HCT116 (cell line): ENCODE measurements around the gene RNH1. TPM values are rescaled to one million over a fixed set of nuclear protein-coding genes. Genes with fewer than 3 reads are reported as not detected.

Source experiments
- ATAC-seq: fragments of 200-7000 bp; cut with Tn5 transposase; 2 replicates; pipeline ENCODE4 v1.9.1; 2020; ENCODE audit warnings: mild to moderate bottlenecking, moderate library complexity
- BruUV-seq: library from RNA; stranded (reverse); fragments of 400-500 nt; replicated peaks from 2 replicates; lab custom pipeline; 2021; lab: Mats Ljungman, UMichigan
- CTCF ChIA-PET: fragments of 300-600 bp; sonication (Branson Sonifier 250); formaldehyde crosslinking; loops from one replicate; lab custom pipeline; 2021; ENCODE audit warnings: antibody characterized with exemption; lab: Charles Lee
- POLR2A ChIA-PET: fragments of 300-600, 350-600 bp; sonication (Branson Sonifier 250); formaldehyde crosslinking; loops from one replicate; lab custom pipeline; 2021; ENCODE audit warnings: antibody characterized with exemption; lab: Charles Lee
- RAD21 ChIA-PET, 2 experiments: fragments of 300-600 bp; sonication (Branson Sonifier 250); formaldehyde crosslinking; loops; one replicate each; lab custom pipeline; 2023; ENCODE audit warnings: low total read pairs in 2 of 2; ENCODE audit not compliant: uncharacterized antibody in 2 of 2, unreplicated experiment in 2 of 2, low non-redundant PET in 1 of 2; lab: Charles Lee
- DNase-seq: peaks from one replicate; pipeline ENCODE4 v3.0.0-alpha.2; 2010; ENCODE audit warnings: low read depth, low spot score
- H2AFZ ChIP-seq: fragments of 200-600 bp; shearing (Covaris generic), sonication (generic); 2 replicates; pipeline ENCODE4 v1.6.1; 2017; ENCODE audit warnings: low read depth, mixed run types, mixed read lengths, antibody characterized with exemption, low read length; ENCODE audit not compliant: poor library complexity, severe bottlenecking
- H3K27ac ChIP-seq: 2 replicates; pipeline ENCODE4 v1.5.1; 2012; ENCODE audit warnings: low read depth, low read length
- H3K27me3 ChIP-seq: fragments of 200-600 bp; sonication (generic); 2 replicates; pipeline ENCODE4 v1.6.1; 2016; ENCODE audit warnings: mixed run types, low read length, mixed read lengths; ENCODE audit not compliant: insufficient read depth
- H3K36me3 ChIP-seq, 2 experiments: fragments of 200-500 bp in 1 of 2; fragments of 200-600 bp in 1 of 2; sonication (Bioruptor generic) in 1 of 2; sonication (generic) in 1 of 2; 2 replicates each; pipeline versions ENCODE4 v1.5.1 to v1.6.1; 2014 to 2016; ENCODE audit warnings: low read length in 2 of 2, inconsistent platforms in 1 of 2, mixed read lengths in 1 of 2, mixed run types in 1 of 2; ENCODE audit not compliant: insufficient read depth in 2 of 2, control insufficient read depth in 1 of 2
- H3K4me1 ChIP-seq, 2 experiments: fragments of 200-600 bp in 1 of 2; sonication (generic) in 1 of 2; 2 replicates each; pipeline versions ENCODE4 v1.5.1 to v1.6.1; 2012 to 2017; ENCODE audit warnings: low read length in 2 of 2, inconsistent platforms in 1 of 2, mild to moderate bottlenecking in 1 of 2, mixed read lengths in 1 of 2, mixed run types in 1 of 2, moderate library complexity in 1 of 2; ENCODE audit not compliant: insufficient read depth in 2 of 2, control insufficient read depth in 1 of 2
- H3K4me2 ChIP-seq: fragments of 200-600 bp; sonication (generic); 2 replicates; pipeline ENCODE4 v1.6.1; 2017; ENCODE audit warnings: mixed run types, low read length, mixed read lengths
- H3K4me3 ChIP-seq, 2 experiments: fragments of 200-600 bp in 1 of 2; sonication (generic) in 1 of 2; replicated peaks in 1 of 2; 2 replicates each; pipeline ENCODE4 v1.5.1; 2011 to 2016; ENCODE audit warnings: low read length in 2 of 2, control low read depth in 1 of 2, low read depth in 1 of 2, mild to moderate bottlenecking in 1 of 2, mixed read lengths in 1 of 2, mixed run types in 1 of 2
- H3K79me2 ChIP-seq: fragments of 200-600 bp; sonication (generic); 2 replicates; pipeline ENCODE4 v1.6.1; 2017; ENCODE audit warnings: mild to moderate bottlenecking, mixed run types, low read length, moderate library complexity, mixed read lengths; ENCODE audit not compliant: insufficient read depth
- H3K9ac ChIP-seq: fragments of 200-600 bp; sonication (generic); 2 replicates; pipeline ENCODE4 v1.6.1; 2016; ENCODE audit warnings: low read length, mixed read lengths
- H3K9me2 ChIP-seq: fragments of 200-600 bp; sonication (generic), shearing (Covaris generic); 2 replicates; pipeline ENCODE4 v1.6.1; 2017; ENCODE audit warnings: mixed run types, mild to moderate bottlenecking, moderate library complexity; ENCODE audit not compliant: insufficient read depth
- H3K9me3 ChIP-seq, 2 experiments: fragments of 200-500 bp in 1 of 2; fragments of 200-600 bp in 1 of 2; sonication (Bioruptor generic) in 1 of 2; sonication (generic) in 1 of 2; 2 replicates each; pipeline ENCODE4 v1.6.1; 2014 to 2017; ENCODE audit warnings: low read length in 2 of 2, mixed read lengths in 2 of 2, inconsistent platforms in 1 of 2, low read depth in 1 of 2, mild to moderate bottlenecking in 1 of 2, mixed run types in 1 of 2, moderate library complexity in 1 of 2; ENCODE audit not compliant: control insufficient read depth in 1 of 2, insufficient read depth in 1 of 2
- H4K20me1 ChIP-seq: fragments of 200-600 bp; sonication (generic), shearing (Covaris generic); 2 replicates; pipeline ENCODE4 v1.6.1; 2017; ENCODE audit warnings: mixed run types, mild to moderate bottlenecking, moderate library complexity; ENCODE audit not compliant: insufficient read depth
- ATF3 ChIP-seq: IDR thresholded peaks from 2 replicates; pipeline ENCODE4 v1.6.1; 2012
- CBX3 ChIP-seq: IDR thresholded peaks from 2 replicates; pipeline ENCODE4 v1.6.1; 2012; ENCODE audit warnings: low read depth
- SP1 ChIP-seq: IDR thresholded peaks from 2 replicates; pipeline ENCODE4 v1.6.1; 2012; ENCODE audit warnings: low read depth
- TCF7L2 ChIP-seq: IDR thresholded peaks from 2 replicates; pipeline ENCODE4 v1.7.0; 2011; ENCODE audit warnings: borderline replicate concordance, inconsistent platforms; ENCODE audit not compliant: insufficient read depth, insufficient read length; ENCODE audit errors: extremely low read depth
- intact Hi-C: fragments of 100-400 bp; cut with micrococcal nuclease; formaldehyde crosslinking; loops from 2 replicates; pipeline ENCODE4 v1.10.0; 2022
- total RNA-seq: library from RNA; stranded (reverse); gene quantifications from one replicate; pipeline ENCODE4 v1.2.1, GENCODE V29; 2021; ENCODE audit not compliant: unreplicated experiment
- TF ChIP-seq, protein P1 (sequence below): IDR thresholded peaks from 2 replicates; pipeline ENCODE4 v1.6.1; 2012; ENCODE audit warnings: low read depth
- TF ChIP-seq, protein P2 (sequence below): IDR thresholded peaks from 2 replicates; pipeline ENCODE4 v1.6.1; 2011; ENCODE audit warnings: mild to moderate bottlenecking, low read length, moderate library complexity; ENCODE audit not compliant: insufficient replicate concordance; ENCODE audit errors: extremely low read depth

RNH1 gene
- total RNA-seq, 1 experiment from 2014 or later, result 120 TPM

DNA sequence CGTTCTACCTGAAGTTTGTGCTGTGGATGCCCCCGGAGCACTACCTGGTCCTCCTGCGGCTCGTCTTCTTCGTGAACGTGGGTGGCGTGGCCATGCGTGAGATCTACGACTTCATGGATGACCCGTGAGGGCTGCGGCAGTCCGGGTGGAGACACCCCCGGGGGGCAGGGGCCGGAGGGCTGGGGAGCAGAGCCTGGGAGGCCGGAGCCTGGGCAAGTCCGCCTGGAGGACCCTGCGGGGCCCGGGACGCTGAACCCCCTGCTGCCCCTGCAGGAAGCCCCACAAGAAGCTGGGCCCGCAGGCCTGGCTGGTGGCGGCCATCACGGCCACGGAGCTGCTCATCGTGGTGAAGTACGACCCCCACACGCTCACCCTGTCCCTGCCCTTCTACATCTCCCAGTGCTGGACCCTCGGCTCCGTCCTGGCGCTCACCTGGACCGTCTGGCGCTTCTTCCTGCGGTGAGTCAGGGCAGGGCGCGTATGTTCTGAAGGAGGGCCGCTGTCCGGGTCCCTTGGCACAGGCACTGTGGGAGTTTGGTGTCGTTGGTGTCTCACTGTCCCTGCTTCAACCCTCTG, 17.3 kb downstream of the RNH1 start:
- no TSS peak for BruUV-seq
- peaks cover 0 to 4% of the 10 kb centered on the region in 2 experiments; a peak in 2 of 4 replicates for H3K36me3 ChIP-seq

More for the DNA sequence above, 17.3 kb downstream of the RNH1 start:
- ATAC-seq (no peak), DNase-seq (no peak)
- TF ChIP-seq, protein P1, sequence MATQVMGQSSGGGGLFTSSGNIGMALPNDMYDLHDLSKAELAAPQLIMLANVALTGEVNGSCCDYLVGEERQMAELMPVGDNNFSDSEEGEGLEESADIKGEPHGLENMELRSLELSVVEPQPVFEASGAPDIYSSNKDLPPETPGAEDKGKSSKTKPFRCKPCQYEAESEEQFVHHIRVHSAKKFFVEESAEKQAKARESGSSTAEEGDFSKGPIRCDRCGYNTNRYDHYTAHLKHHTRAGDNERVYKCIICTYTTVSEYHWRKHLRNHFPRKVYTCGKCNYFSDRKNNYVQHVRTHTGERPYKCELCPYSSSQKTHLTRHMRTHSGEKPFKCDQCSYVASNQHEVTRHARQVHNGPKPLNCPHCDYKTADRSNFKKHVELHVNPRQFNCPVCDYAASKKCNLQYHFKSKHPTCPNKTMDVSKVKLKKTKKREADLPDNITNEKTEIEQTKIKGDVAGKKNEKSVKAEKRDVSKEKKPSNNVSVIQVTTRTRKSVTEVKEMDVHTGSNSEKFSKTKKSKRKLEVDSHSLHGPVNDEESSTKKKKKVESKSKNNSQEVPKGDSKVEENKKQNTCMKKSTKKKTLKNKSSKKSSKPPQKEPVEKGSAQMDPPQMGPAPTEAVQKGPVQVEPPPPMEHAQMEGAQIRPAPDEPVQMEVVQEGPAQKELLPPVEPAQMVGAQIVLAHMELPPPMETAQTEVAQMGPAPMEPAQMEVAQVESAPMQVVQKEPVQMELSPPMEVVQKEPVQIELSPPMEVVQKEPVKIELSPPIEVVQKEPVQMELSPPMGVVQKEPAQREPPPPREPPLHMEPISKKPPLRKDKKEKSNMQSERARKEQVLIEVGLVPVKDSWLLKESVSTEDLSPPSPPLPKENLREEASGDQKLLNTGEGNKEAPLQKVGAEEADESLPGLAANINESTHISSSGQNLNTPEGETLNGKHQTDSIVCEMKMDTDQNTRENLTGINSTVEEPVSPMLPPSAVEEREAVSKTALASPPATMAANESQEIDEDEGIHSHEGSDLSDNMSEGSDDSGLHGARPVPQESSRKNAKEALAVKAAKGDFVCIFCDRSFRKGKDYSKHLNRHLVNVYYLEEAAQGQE, result no peak
- TF ChIP-seq CBX3 (no peak), SP1 (no peak), TCF7L2 (no peak), ATF3 (no peak)
- TF ChIP-seq, protein P2, sequence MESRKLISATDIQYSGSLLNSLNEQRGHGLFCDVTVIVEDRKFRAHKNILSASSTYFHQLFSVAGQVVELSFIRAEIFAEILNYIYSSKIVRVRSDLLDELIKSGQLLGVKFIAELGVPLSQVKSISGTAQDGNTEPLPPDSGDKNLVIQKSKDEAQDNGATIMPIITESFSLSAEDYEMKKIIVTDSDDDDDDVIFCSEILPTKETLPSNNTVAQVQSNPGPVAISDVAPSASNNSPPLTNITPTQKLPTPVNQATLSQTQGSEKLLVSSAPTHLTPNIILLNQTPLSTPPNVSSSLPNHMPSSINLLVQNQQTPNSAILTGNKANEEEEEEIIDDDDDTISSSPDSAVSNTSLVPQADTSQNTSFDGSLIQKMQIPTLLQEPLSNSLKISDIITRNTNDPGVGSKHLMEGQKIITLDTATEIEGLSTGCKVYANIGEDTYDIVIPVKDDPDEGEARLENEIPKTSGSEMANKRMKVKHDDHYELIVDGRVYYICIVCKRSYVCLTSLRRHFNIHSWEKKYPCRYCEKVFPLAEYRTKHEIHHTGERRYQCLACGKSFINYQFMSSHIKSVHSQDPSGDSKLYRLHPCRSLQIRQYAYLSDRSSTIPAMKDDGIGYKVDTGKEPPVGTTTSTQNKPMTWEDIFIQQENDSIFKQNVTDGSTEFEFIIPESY, result no peak
- Histone ChIP-seq H3K79me2 (no peaks in the 10 kb centered on the region; the same call in 1 of the 2 replicates), H3K4me3 (no peak overlapping the region), H3K4me1 (no peaks in the 10 kb centered on the region), H3K27ac (no peak overlapping the region), H3K27me3 (no peaks in the 10 kb centered on the region), H3K4me2 (no peak overlapping the region), H3K9ac (no peak overlapping the region), H3K9me3 (no peaks in the 10 kb centered on the region), H3K9me2 (no peaks in the 10 kb centered on the region), H4K20me1 (no peaks in the 10 kb centered on the region), H2AFZ (no peak overlapping the region)
- intact Hi-C loops, result no loop called here
- ChIA-PET CTCF (no interaction called here), RAD21 (no interaction called here), POLR2A (no interaction called here)
